Measurements from ENCODE around the gene BIN1. TPM values are rescaled to one million over a fixed set of nuclear protein-coding genes. Genes with fewer than 3 reads are reported as not detected.

BIN1 gene
- total RNA-seq, 1 experiment from 2014 or later, result 58.6 TPM

GRCh38 chr2:127081826-127082633 lies 24.9 kb downstream of the BIN1 start:
- no peak for DNase-seq (ENCODE audit: low read depth, low spot score)
- no peak overlapping the region for H3K4me3 ChIP-seq (ENCODE audit: low read depth in 2 of 2, low read length in 2 of 2)
- ChIA-PET POLR2A (no interaction called here), CTCF (no interaction called here)
- intact Hi-C loops (cut with micrococcal nuclease; ENCODE audit: unreplicated experiment), result no loop called here
- no peaks in the 10 kb centered on the region for H3K9me3 ChIP-seq (ENCODE audit: control insufficient read depth, insufficient read depth, low read depth, low read length)
- ATAC-seq, result no peak
- no TSS peak for BruUV-seq (replicated peaks)
- no peaks in the 10 kb centered on the region for H3K27me3 ChIP-seq (ENCODE audit: control insufficient read depth, insufficient read depth, low read length)
- peaks cover 46% of the 10 kb centered on the region for H3K4me1 ChIP-seq (ENCODE audit: control insufficient read depth, insufficient read depth, low read length)
- no peak overlapping the region; the same call in 1 of the 2 replicates for H3K27ac ChIP-seq (ENCODE audit: low read length)
- TF ChIP-seq POLR2AphosphoS5 (IDR thresholded peaks at IDR 0.05; ENCODE audit: low read depth, low read length) (no peak), TCF7L2 (IDR thresholded peaks at IDR 0.05; ENCODE audit: low read depth, low read length) (no peak), SIN3A (IDR thresholded peaks at IDR 0.05; ENCODE audit: borderline replicate concordance, insufficient read depth, low read depth, low read length) (no peak), CTCF (IDR thresholded peaks at IDR 0.05) (no peak), REST (IDR thresholded peaks at IDR 0.05; ENCODE audit: insufficient read depth in 1 of 2, low read depth in 2 of 2, low read length in 1 of 2) (no peak)
- no peaks in the 10 kb centered on the region for H3K36me3 ChIP-seq (ENCODE audit: control insufficient read depth, insufficient read depth, low read length)
- in situ Hi-C loops (cut with HindIII; ENCODE audit: low pct_unique_long_range_greater_than_20kb, low sequenced_read_pairs), result no loop called here

GRCh38 chr2:127080938-127081755 lies 25.8 kb downstream of the BIN1 start:
- ChIA-PET CTCF (no interaction called here), POLR2A (no interaction called here)
- Histone ChIP-seq H3K9me3 (ENCODE audit: control insufficient read depth, insufficient read depth, low read depth, low read length) (no peaks in the 10 kb centered on the region), H3K36me3 (ENCODE audit: control insufficient read depth, insufficient read depth, low read length) (no peaks in the 10 kb centered on the region), H3K27ac (ENCODE audit: low read length) (no peak overlapping the region), H3K4me1 (ENCODE audit: control insufficient read depth, insufficient read depth, low read length) (peaks cover 42% of the 10 kb centered on the region), H3K27me3 (ENCODE audit: control insufficient read depth, insufficient read depth, low read length) (no peaks in the 10 kb centered on the region), H3K4me3 (ENCODE audit: low read depth in 2 of 2, low read length in 2 of 2) (no peak overlapping the region)
- no peak for DNase-seq (ENCODE audit: low read depth, low spot score)
- no TSS peak for BruUV-seq (replicated peaks)
- intact Hi-C loops (cut with micrococcal nuclease; ENCODE audit: unreplicated experiment) (no loop called here), in situ Hi-C loops (cut with HindIII; ENCODE audit: low pct_unique_long_range_greater_than_20kb, low sequenced_read_pairs) (no loop called here)
- TF ChIP-seq REST (IDR thresholded peaks at IDR 0.05; ENCODE audit: insufficient read depth in 1 of 2, low read depth in 2 of 2, low read length in 1 of 2) (no peak), TCF7L2 (IDR thresholded peaks at IDR 0.05; ENCODE audit: low read depth, low read length) (no peak), CTCF (IDR thresholded peaks at IDR 0.05) (no peak), POLR2AphosphoS5 (IDR thresholded peaks at IDR 0.05; ENCODE audit: low read depth, low read length) (no peak)
- no peak for ATAC-seq

All from Panc1 (cell line).